ENCODE data around the gene TECPR1.

TECPR1 gene

DNA sequence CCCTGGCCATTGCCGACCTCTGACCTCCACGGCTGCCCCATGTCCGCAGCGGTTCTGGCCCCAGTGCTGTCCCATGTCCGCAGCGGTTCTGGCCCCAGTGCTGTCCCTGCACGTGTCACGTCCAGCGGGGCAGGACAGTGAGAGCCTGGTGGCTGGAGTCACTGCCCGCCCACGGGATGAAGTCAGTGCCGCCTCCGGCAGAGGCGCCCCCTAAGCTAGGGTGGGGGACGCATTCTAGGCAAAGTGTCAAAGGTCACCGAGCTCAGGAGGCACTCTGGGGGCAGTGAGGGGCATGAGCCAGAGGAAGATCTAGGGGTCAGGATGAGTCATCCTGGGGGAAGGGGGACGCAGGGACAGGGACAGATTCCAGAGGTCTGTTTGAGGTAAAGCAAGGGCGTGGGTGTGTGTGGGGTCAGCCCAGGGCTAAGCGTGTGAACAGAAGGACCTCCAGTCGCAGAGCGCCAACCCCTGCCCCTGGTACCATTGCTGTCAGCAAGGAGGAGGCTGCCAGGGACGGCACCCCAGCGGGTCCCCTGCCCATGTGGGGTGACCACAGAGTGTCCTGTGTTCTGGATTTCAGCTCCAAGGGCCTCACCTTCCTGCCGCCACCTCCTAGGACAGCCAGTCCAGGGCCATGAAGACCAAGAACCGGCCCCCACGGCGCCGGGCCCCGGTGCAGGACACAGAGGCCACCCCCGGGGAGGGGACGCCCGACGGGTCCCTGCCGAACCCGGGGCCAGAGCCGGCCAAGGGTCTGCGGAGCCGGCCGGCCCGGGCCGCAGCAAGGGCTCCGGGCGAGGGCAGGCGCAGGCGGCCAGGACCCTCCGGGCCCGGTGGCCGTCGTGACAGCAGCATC, 40.1 kb downstream of the TECPR1 start:
- no peak for DNase-seq (ENCODE audit: low spot score)

DNA sequence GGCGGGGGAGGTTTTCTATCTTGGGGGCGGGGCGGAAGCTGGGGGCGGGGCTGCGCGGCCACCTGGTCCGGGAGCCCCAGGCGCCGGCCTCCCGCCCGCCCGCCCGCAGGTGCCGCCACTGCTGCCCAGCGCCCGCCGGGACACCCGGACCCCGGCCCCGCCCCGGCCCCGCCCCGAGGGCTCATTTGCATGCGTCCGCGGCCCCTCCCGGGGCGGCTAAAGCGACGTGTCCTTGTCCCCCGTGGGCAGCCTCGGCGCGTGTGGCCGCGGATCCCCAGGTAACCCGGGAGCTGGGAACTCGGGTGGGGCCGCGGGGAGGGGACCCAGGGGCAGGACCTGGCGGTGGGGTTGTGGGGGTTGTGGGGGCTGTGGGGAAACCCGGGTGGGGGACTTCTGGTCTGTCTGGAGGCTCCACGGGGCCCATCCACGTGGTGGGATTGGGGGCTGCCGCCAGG, 40.8 kb downstream of the TECPR1 start, which contains the start of gene BHLHA15:
TSS of gene BHLHA15 (plus strand) at position 219 of the 455 bp plus-strand sequence. CDS start 871 bp downstream, outside the sequence.
- no peak for DNase-seq (ENCODE audit: low spot score)

DNA sequence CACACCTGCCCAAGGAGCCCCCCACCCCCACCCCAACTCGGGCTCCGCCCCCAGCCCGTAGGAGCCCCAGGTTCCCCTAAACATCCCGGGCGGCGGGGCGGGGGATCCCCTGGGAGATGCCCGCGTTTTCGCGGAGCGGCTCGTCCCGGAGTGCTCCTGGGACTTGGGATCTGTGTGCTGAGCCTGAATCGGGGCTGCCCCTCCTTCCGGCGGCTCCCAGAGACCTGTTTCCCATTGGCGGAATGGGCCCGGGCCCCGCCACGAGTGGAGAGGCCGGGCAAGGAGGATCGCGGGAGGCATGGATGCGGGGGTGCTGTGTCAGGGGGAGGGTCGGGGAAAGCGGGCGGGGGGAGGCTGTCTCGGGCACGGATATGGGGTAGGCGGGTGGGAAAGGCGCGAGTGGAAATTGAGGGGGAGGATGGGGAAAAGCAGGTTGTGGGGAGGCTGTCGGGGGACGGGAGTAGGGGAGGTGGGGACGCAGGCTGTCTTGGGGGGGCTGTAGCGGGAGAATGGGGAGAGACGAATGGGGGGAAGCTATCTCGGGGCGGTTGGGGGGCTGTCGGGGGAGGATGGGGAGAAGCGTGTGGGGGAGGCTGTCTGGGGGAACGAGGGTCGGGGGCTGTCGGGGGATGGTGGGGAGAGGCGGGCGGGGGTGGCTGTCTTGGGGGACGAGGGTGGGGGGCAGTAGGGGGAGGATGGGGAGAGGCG, 41.4 kb downstream of the TECPR1 start:
- DNase-seq (ENCODE audit: low spot score), result peak; percentile 66

DNA sequence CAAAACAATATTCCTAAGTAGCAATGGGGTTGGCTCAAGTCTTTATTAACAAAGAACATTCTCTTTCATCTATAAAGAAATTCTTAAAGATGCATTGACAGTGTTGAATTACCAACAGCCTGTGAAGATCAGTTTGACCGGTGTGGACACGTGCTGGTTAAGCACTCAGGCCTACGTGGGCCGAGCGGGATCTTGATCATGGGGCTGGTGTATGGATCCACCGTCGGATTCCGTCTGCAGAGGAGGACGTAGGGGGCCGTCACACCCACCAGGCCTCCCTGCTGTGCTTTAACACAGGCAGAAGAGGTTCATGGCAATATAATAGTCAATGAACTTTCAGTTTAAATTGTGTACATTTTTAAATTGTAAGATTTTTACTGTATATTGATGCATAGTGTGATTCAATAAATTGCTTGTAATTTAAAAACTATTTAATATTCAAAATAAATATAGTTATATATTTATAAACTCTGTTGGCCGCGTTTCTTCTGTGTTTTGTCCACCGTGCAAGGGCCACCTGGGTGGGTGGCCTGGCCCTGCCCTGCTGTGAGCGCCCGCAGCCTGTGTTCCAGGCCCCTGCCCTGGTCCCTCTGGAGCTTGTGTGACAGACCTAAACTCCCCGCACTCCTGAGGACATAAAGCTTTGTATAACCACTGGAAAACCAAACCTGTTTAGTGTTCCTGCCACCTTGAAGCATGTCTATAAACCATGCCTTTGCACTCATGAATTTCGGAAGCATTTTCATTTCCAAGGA, 42.7 kb downstream of the TECPR1 start:
- no peak for DNase-seq (ENCODE audit: low spot score)

DNA sequence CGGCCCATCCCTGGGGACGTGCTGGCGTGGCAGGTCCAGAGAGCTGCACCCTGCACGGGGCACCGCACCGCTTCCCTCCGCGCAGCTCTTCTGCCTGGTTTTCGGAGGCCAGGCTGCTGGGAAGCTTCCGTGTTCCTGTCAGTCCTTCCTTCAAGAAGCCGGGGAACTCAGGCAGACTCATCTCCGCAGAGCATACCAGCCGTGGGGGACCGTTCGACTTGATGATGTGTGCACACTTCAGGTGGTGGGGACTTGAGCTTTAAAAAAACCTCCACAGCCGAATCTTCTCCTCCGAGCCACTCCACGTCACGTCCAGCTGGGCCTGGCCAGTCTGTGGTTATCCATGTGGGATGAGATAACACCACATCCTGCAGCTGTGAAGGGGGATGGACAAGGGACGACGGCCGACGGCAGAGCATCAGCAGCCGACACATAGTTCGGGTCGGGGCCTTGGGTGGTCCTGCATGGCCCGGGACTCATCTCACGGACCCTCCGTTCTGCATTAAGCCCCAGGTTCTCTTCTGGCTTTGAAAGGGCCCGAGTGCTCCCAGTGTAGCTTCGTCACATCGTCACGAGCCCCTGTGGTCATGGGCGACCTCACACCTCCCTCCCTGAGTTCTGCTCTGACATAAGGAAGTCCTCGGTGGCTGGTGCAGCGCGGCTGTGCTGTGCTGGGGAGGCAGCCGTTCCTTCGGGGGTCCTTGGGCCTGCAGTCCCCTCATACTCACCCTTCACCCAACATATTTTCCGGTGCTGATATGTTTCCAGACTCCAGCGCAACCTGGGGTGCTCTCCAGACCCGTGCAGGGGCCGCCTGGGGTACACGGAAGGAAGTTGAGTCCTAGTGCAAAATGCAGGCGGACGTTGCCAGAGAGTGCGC, 45.3 kb downstream of the TECPR1 start:
- no peak for DNase-seq (ENCODE audit: low spot score)

DNA sequence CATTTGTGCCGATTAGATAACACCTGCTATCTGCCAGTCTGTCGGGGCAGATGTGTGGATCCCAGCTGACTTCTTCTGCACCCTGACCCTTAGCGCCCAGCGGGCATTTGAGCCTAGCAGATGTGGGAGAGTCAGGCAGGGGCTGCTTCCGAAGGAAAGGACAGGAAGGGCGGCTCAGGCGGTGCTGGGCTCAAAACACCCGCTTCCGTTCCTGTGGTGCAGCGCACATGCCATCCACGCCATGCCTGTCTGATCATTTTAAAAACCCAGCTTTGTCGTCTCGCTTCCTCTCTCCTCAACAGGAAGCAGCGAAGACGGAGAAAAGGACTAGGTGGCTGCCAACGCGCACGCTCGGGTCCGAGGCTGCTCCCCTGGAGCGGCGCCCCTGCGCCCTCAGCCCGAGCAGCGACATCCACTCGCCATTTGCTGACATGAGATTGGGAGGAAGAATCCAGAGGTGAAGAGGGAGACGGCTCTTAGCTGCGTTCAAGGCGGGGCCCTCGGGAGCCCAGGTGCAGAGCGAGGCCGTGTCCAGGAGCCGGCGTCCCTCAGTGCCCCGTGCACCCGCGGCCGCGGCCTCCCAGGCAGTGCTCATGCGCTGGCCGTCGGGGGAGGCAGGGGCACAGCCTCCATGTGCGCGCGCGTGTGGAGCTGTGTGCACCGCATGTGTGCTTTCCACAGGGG, 46.7 kb downstream of the TECPR1 start:
- DNase-seq (ENCODE audit: low spot score), result no peak

DNA sequence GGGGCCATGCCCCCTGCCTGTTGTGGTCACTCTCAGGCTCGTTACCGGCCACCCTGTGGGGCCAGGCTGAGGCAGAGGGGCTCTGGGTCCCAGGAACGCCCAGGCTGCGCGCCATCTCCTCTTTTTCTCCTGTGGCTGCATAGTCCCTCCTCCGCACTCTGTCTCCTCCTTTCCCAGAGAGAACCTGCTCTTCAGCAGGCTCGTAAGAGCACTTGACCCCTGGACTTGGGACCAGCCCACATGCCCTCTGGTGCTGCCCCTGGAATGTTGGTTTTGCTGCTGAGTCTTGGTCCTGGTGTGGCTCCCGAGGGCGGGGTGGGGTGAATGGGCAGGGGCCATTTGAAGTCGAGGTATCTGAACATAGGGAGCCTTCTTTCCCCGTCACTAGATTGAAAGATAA, 47.4 kb downstream of the TECPR1 start:
- DNase-seq (ENCODE audit: low spot score), result no peak

DNA sequence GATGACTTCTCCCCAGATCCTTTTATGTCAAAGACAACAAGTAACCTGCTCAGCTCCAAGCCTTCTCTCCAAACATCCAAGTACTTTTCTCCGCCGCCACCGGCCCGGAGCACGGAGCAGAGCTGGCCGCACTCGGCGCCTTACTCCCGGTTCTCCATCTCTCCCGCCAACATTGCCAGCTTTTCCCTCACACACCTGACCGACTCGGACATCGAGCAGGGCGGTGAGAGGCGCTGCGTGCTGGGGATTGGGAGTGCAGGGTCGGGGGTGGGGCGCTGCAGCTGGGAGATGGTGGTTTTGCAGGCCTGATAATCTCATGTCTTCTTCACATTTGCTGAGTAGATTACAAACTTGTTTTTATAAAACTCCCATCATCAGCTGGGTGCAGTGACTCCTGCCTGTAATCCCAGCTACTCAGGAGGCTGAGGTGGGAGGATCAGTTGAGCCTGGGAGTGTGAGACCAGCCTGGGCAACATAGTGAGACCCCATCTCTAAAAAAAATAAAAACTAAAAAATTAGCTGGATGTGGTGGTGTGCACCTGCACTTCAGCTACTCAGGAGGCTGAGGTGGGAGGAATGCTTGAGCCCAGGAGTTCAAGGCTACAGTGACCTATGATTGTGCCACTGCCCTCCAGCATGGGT, 47.9 kb downstream of the TECPR1 start:
- DNase-seq (ENCODE audit: low spot score), result no peak

DNA sequence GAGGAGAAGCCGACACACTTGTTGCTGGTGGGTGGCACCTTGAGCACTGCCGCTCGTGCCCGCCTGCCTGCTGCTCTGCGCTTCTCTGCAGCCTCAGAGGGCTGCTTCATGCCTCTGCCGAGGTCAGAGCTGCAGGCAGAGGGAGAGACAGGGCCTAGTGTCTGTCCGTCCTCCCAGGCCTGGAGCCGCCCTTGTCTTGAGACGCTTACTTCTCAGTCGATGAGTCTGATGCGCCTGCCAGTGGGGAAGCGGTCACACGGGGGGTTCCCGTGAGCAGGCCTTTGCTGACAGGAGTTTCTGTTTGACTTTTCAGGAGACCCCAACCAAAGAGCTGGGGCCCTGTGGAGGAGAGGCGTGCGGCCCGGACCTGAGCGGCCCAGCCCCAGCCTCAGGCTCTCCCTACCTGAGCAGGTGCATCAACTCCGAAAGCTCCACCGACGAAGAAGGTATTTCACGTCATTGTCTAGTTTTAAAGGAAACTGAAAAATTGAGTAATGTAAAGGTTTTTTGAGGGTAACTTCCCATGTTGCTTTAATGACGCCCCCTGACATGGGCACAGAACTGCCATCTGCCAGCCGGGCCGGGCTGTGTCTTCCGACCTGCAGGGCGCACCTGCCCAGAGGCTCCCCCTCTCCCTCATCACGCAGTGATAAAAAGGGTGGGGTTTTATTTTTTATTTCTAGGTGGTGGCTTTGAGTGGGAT, 48.6 kb downstream of the TECPR1 start:
- DNase-seq (ENCODE audit: low spot score), result no peak

DNA sequence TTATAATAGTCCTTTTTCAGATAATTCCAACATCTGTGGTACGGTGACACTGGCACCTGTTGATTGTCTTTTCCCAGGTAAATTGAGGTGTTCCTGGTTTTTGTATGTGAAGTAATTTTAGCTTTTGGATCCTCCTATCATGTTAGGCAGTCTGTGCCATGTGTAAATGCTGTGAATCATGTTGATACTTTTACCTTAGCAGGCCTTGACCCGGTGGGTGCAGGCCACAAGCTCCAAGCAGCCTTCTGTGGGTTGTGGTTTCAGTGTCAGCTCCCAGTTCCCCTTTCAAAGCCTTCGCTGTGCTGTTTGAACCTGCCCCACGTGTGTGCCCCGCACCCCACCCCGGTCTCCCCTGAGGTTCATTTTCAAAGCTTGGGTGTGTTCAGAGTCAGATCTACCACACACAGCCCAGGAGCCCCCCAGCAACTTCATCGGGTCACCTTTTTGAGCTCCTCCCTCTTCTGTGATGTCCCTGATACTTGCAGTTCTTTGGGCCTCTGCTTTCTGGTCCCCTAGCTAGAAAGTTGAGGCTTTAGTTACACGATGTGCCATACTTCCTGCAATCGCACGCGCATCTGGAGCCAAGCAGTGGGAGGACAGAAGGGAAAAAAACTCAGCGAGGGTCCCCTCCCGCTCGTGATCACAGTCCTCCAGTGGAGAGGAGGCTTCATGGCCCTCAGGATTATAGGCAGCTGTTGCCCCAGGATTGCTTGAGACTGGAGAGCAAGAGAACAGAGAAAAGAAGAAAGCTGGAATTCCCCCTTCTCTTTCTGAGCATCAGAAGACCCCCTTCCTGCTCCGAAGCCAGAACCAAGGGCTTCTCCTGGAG, 49.5 kb downstream of the TECPR1 start:
- no peak for DNase-seq (ENCODE audit: low spot score)

DNA sequence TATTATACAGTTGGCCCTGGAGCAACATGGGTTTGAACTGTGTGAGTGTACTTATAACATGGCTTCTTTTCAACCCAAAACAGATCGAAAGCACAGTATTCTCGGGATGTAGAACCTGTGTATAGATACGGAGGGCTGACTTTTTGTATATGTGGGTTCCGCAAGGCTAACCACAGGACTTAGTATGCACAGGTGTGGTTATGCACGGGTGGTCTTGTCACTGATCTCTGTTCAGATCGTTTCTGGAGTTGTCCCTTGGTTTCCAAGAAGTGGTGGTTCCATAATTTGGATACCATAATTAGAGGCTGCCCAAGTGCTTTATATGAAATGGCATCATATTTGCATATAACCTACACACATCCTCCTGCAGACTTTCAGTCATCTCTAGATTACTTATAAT, 51.7 kb downstream of the TECPR1 start:
- no peak for DNase-seq (ENCODE audit: low spot score)

DNA sequence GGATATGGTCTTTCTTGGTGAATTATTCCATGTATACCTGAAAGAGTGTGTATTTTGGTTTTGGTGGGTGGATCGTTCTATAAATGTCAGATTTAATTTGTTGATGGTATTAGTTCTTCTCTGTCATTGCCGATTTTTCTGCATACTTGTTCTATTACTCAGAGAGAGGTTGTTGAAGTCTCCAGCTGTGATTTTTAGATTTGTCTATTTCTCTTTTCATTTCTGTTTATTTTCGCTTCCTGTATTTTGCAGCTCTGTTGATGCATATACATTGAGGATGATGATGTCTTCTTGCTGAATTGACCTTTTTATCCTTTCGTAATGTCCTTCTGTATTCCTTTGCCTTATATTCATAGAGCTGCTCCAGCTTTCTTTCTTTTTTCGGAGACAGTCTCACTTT, 52.9 kb downstream of the TECPR1 start:
- DNase-seq (ENCODE audit: low spot score), result no peak

DNA sequence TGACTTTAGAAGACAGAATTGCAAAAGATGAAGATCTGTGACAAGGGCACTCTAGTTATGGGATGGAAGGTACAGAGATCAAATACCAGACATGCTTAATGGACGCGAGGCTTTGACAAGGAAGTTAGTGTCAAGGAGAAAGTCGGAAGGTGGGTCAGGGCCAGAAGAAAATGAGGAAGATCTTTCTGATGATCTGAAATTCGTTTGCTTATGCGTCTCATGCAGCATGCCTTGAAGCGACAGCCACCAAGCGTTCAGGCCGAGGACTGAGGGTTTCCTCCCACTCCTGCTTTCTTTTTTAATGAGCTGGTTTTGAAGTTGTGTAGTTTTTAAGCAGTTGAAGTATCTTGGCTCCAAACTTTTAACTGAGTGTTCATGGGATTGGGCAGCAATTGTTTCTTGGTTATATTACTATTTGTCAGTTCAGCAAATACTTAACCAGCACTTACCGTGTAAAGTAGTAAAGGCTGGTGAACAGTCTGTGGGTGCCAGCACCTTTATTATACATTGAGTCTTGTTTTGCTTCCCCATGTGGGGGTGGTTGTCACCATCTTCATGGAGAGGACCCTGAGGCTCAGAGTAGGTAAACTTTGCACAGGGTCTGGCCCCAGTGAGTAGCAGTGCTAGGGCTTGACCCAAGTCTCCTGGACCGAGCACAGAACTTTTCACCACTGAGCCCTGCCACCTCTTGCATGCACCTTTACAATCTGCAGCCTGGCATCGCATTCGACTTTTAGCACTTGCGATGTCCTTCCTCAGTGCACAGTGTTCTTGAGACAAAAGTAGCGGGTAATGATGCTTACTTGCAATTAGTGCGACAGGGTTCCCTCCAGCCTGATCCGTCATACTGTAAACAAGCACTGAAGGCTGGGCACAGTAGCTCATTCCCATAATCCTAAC, 55.1 kb downstream of the TECPR1 start:
- DNase-seq (ENCODE audit: low spot score), result no peak

DNA sequence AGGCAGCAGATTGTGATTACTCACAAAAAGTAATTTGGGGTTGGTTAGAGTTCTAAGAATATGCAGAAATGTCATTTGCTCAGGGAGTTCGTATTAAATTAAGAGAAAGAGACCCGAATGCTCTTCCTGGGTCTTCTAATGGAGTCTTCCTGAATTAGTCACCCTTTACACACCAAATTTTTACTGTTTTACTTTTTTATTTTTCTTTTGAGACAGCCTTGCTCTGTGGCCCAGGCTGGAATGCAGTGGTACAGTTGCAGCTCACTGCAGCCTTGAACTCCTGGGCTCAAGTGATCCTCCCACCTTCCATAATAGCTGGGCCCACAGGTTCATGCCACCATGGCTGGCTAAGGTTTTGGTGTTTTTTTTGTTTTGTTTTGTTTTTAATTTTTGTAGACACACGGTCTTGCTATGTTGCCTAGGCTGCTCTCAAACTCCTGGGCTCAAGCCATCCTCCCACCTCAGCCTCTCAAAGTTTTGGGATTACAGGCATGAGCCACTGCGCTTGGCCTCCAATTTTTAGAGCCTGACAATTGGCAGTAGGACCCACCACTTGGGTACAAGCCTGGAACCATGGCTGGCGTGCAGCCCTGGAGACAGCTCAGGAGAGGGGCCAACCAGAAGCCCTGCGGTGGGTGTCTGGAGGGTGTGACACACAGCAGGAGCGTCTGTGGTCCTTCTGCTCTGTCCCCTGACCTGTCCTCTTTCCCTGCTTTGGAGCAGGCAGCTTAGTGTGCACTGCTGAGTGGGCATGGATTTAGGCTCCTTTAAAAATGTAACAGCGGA, 57.2 kb downstream of the TECPR1 start:
- peak; percentile 53 for DNase-seq (ENCODE audit: low spot score)

DNA sequence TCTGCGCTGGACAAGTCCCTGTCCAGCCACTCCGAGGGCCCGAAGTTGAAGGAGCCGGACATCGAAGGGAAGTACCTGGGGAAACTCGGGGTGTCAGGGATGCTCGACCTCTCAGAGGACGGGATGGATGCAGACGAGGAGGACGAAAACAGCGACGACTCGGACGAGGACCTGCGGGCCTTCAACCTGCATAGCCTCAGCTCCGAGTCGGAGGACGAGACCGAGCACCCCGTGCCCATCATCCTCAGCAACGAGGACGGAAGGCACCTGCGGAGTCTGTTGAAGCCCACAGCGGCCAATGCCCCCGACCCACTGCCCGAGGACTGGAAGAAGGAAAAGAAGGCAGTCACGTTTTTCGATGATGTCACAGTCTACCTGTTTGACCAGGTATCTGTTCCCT, 57.8 kb downstream of the TECPR1 start:
- no peak for DNase-seq (ENCODE audit: low spot score)

DNA sequence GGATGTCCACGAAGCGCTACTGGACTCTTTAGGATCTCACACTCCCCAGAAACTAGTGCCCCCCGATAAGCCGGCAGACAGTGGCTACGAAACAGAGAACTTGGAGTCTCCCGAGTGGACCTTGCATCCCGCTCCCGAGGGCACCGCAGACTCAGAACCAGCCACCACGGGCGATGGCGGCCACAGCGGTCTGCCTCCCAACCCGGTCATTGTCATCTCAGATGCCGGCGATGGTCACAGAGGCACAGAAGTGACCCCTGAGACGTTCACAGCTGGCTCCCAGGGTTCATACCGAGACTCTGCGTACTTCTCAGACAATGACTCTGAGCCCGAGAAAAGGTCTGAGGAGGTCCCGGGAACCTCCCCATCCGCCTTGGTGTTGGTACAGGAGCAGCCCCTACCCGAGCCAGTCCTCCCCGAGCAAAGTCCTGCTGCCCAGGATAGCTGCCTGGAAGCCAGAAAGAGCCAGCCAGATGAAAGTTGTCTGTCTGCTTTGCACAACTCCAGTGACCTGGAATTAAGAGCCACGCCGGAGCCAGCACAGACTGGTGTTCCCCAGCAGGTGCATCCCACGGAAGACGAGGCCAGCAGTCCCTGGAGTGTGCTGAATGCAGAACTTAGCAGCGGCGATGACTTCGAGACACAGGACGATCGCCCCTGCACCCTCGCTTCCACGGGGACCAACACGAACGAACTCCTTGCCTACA, 58.4 kb downstream of the TECPR1 start:
- DNase-seq (ENCODE audit: low spot score), result no peak
